Neuronal stem cell (in vitro differentiated cells): ENCODE data around the gene ANGPTL4.
A peak's percentile ranks its signal among the peaks of the same experiment; 100 is the strongest.

ENCODE experiments used
- DNase-seq: peaks from one replicate; pipeline ENCODE4 v3.0.0-alpha.2; 2013; ENCODE audit warnings: low spot score
- H2AFZ ChIP-seq: one replicate; pipeline ENCODE4 v1.6.1; 2013; ENCODE audit warnings: mild to moderate bottlenecking, low read length, inconsistent platforms
- H2AK5ac ChIP-seq: 2 replicates; pipeline ENCODE4 v1.6.1; 2013; ENCODE audit warnings: low read depth, mild to moderate bottlenecking, inconsistent platforms, low read length, moderate library complexity, mixed read lengths
- H2BK120ac ChIP-seq: 2 replicates; pipeline ENCODE4 v1.6.1; 2013; ENCODE audit warnings: low read depth, mild to moderate bottlenecking, inconsistent platforms, low read length, moderate library complexity, mixed read lengths
- H2BK12ac ChIP-seq: one replicate; pipeline ENCODE4 v1.6.1; 2013; ENCODE audit warnings: low read length, inconsistent platforms
- H2BK15ac ChIP-seq: 2 replicates; pipeline ENCODE4 v1.6.1; 2013; ENCODE audit warnings: mild to moderate bottlenecking, low read length, inconsistent platforms, mixed read lengths
- H2BK5ac ChIP-seq: one replicate; pipeline ENCODE4 v1.6.1; 2013; ENCODE audit warnings: inconsistent platforms, mild to moderate bottlenecking, low read length, moderate library complexity
- H3K14ac ChIP-seq: one replicate; pipeline ENCODE4 v1.6.1; 2013; ENCODE audit warnings: low read length, inconsistent platforms
- H3K18ac ChIP-seq: 2 replicates; pipeline ENCODE4 v1.6.1; 2013; ENCODE audit warnings: low read length, inconsistent platforms
- H3K23ac ChIP-seq: 2 replicates; pipeline ENCODE4 v1.6.1; 2013; ENCODE audit warnings: low read depth, mild to moderate bottlenecking, mixed read lengths, low read length, inconsistent platforms; ENCODE audit not compliant: poor library complexity
- H3K27ac ChIP-seq: replicated peaks from 3 replicates; pipeline ENCODE4 v1.5.1; 2013; ENCODE audit warnings: low read length, inconsistent platforms
- H3K27me3 ChIP-seq, 3 experiments: 2 replicates each; pipeline ENCODE4 v1.6.1; 2013; ENCODE audit warnings: low read length in 3 of 3, mild to moderate bottlenecking in 2 of 3, inconsistent platforms in 1 of 3, low read depth in 1 of 3, mixed read lengths in 1 of 3, moderate library complexity in 1 of 3; ENCODE audit not compliant: control insufficient read depth in 3 of 3, insufficient read depth in 3 of 3
- H3K36me3 ChIP-seq, 2 donors: replicated peaks in 1 of 2; 2 replicates each; pipeline ENCODE4 v1.6.1; 2013; ENCODE audit warnings: low read length in 2 of 2; ENCODE audit not compliant: control insufficient read depth in 2 of 2, insufficient read depth in 2 of 2
- H3K4ac ChIP-seq: 2 replicates; pipeline ENCODE4 v1.6.1; 2013; ENCODE audit warnings: inconsistent platforms, mild to moderate bottlenecking, low read length, moderate library complexity
- H3K4me1 ChIP-seq, 2 donors: 1 replicate in 1 of 2; 2 replicates in 1 of 2; pipeline ENCODE4 v1.6.1; 2013; ENCODE audit warnings: low read length in 2 of 2, low read depth in 1 of 2; ENCODE audit not compliant: control insufficient read depth in 2 of 2, insufficient read depth in 1 of 2
- H3K4me2 ChIP-seq: one replicate; pipeline ENCODE4 v1.6.1; 2013; ENCODE audit warnings: mild to moderate bottlenecking, low read length, inconsistent platforms; ENCODE audit not compliant: insufficient read depth, poor library complexity, severe bottlenecking
- H3K4me3 ChIP-seq, 2 donors: 2 replicates each; pipeline ENCODE4 v1.5.1; 2013; ENCODE audit warnings: low read length in 2 of 2, mild to moderate bottlenecking in 2 of 2, inconsistent platforms in 1 of 2, moderate library complexity in 1 of 2
- H3K79me1 ChIP-seq: one replicate; pipeline ENCODE4 v1.6.1; 2013; ENCODE audit warnings: low read depth, mild to moderate bottlenecking, inconsistent platforms, low read length, moderate library complexity
- H3K9ac ChIP-seq: one replicate; pipeline ENCODE4 v1.6.1; 2013; ENCODE audit warnings: mild to moderate bottlenecking, low read depth, low read length, inconsistent platforms; ENCODE audit not compliant: poor library complexity
- H3K9me3 ChIP-seq, 2 donors: replicated peaks in 1 of 2; 2 replicates each; pipeline versions ENCODE3 to v1.6.1; 2013; ENCODE audit warnings: low read length in 2 of 2, mild to moderate bottlenecking in 2 of 2, inconsistent platforms in 1 of 2, low read depth in 1 of 2, mixed read lengths in 1 of 2, moderate library complexity in 1 of 2; ENCODE audit not compliant: control insufficient read depth in 2 of 2, insufficient read depth in 1 of 2
- H4K8ac ChIP-seq: one replicate; pipeline ENCODE4 v1.6.1; 2013; ENCODE audit warnings: low read depth, mild to moderate bottlenecking, inconsistent platforms, low read length, moderate library complexity
- H4K91ac ChIP-seq: one replicate; pipeline ENCODE4 v1.6.1; 2013; ENCODE audit warnings: low read length, low read depth, mild to moderate bottlenecking, inconsistent platforms; ENCODE audit not compliant: poor library complexity
- WGBS, 2 donors: extraction: QIAGEN DNeasy Blood & Tissue Kit; methylation state at CpG; one replicate each; pipeline ENCODE4 v1.1.7; 2013; ENCODE audit warnings: missing lambda C conversion rate in 2 of 2, mixed read lengths in 1 of 2; ENCODE audit not compliant: insufficient read length in 2 of 2, insufficient replicate concordance in 1 of 2; ENCODE audit errors: extremely low coverage in 2 of 2; 5-methylcytosine and 5-hydroxymethylcytosine counted together

The ANGPTL4 gene

GRCh38 chr19:8387688-8388611 is 24.0 kb downstream of the ANGPTL4 start:
- H3K4me1 ChIP-seq: peaks cover 5 to 9% of the 10 kb centered on the region in 2 donors
- H3K4ac ChIP-seq: no peak overlapping the region
- H3K4me3 ChIP-seq: no peak overlapping the region
- DNase-seq: no peak
- no peak overlapping the region for H4K91ac ChIP-seq
- H2BK5ac ChIP-seq: no peak overlapping the region
- no peak overlapping the region for H2BK15ac ChIP-seq
- H3K4me2 ChIP-seq: no peak overlapping the region
- H3K14ac ChIP-seq: no peak overlapping the region
- H2AK5ac ChIP-seq: no peak overlapping the region
- no peaks in the 10 kb centered on the region for H3K27me3 ChIP-seq
- no peak overlapping the region for H3K18ac ChIP-seq
- H3K79me1 ChIP-seq: peaks cover 7% of the 10 kb centered on the region
- no peak overlapping the region for H3K23ac ChIP-seq
- no peak overlapping the region for H3K9ac ChIP-seq
- no peak overlapping the region for H2AFZ ChIP-seq
- H2BK120ac ChIP-seq: no peak overlapping the region
- WGBS, 2 donors: no CpG with 5 or more reads among the region's 16 CpGs
- H3K9me3 ChIP-seq: no peaks in the 10 kb centered on the region
- H3K36me3 ChIP-seq: peaks cover 0 to 9% of the 10 kb centered on the region in 2 donors
- no peak overlapping the region for H3K27ac ChIP-seq
- H4K8ac ChIP-seq: no peak overlapping the region
- no peak overlapping the region for H2BK12ac ChIP-seq

- peaks cover 5 to 9% of the 10 kb centered on the region in 2 donors for H3K4me1 ChIP-seq
- no peak overlapping the region for H3K9ac ChIP-seq
- H3K36me3 ChIP-seq: peaks cover 0 to 15% of the 10 kb centered on the region in 2 donors
- H3K9me3 ChIP-seq: no peaks in the 10 kb centered on the region
- no peak overlapping the region for H3K4me2 ChIP-seq
- H2AK5ac ChIP-seq: no peak overlapping the region
- no peak overlapping the region for H4K8ac ChIP-seq
- H2BK5ac ChIP-seq: no peak overlapping the region
- peaks cover 11% of the 10 kb centered on the region for H3K79me1 ChIP-seq
- no peak overlapping the region for H3K4ac ChIP-seq
- no peak overlapping the region for H2BK12ac ChIP-seq
- no peak overlapping the region for H2BK120ac ChIP-seq
- H2BK15ac ChIP-seq: no peak overlapping the region
- no peak overlapping the region for H3K14ac ChIP-seq
- no peak overlapping the region for H3K18ac ChIP-seq
- H4K91ac ChIP-seq: no peak overlapping the region
- DNase-seq: no peak
- no CpG with 5 or more reads among the region's 2 CpGs for WGBS, 2 donors
- no peak overlapping the region for H3K4me3 ChIP-seq
- no peaks in the 10 kb centered on the region for H3K27me3 ChIP-seq
- H3K23ac ChIP-seq: no peak overlapping the region
- H2AFZ ChIP-seq: no peak overlapping the region
- no peak overlapping the region for H3K27ac ChIP-seq
Measured at GRCh38 chr19:8388612-8388958, 24.6 kb downstream of the ANGPTL4 start.

GRCh38 chr19:8389891-8390616 is 26.1 kb downstream of the ANGPTL4 start, which contains the start of gene RAB11B:
RAB11B (plus strand) TSS chr19:8390360; CDS start chr19:8390417, 57 bp downstream.
- Histone ChIP-seq H4K8ac (peak within 1 kb of the TSS; percentile 99), H2AK5ac (peak within 1 kb of the TSS; percentile 99), H3K23ac (peak within 1 kb of the TSS; percentile 97), H2BK5ac (peak within 1 kb of the TSS; percentile 68), H3K14ac (peak within 1 kb of the TSS; percentile 100), H3K4me1 (peaks cover 5 to 9% of the 10 kb centered on the region in 2 donors), H4K91ac (peak within 1 kb of the TSS; percentile 100), H3K27ac (peak within 1 kb of the TSS; percentile 99), H3K4me3 (peak within 1 kb of the TSS; percentile 71 to 97), H3K9me3 (no peaks in the 10 kb centered on the region), H2BK12ac (peak within 1 kb of the TSS; percentile 80), H2AFZ (peak within 1 kb of the TSS; percentile 86), H3K36me3 (peaks cover 0 to 20% of the 10 kb centered on the region in 2 donors), H3K18ac (peak within 1 kb of the TSS; percentile 100), H3K27me3 (no peaks in the 10 kb centered on the region), H2BK15ac (peak within 1 kb of the TSS; percentile 67), H3K4me2 (peak within 1 kb of the TSS; percentile 68), H3K4ac (peak within 1 kb of the TSS; percentile 100), H3K79me1 (peaks cover 11% of the 10 kb centered on the region), H3K9ac (peak within 1 kb of the TSS; percentile 100), H2BK120ac (peak within 1 kb of the TSS; percentile 99)
- peak; percentile 100 for DNase-seq
- WGBS, 2 donors: no CpG with 5 or more reads among the region's 70 CpGs

- Histone ChIP-seq H3K9me3 (no peaks in the 10 kb centered on the region), H2BK5ac (peak overlapping the region; percentile 68), H3K18ac (peak overlapping the region; percentile 100), H3K27me3 (no peaks in the 10 kb centered on the region), H2BK15ac (peak overlapping the region; percentile 67), H3K4me3 (peak overlapping the region; percentile 71 to 97), H2AK5ac (peak overlapping the region; percentile 99), H3K9ac (peak overlapping the region; percentile 100), H3K4ac (peak overlapping the region; percentile 100), H3K4me2 (peak overlapping the region; percentile 68), H3K79me1 (peaks cover 13% of the 10 kb centered on the region), H3K14ac (peak overlapping the region; percentile 100), H3K4me1 (peaks cover 5 to 9% of the 10 kb centered on the region in 2 donors), H3K27ac (peak overlapping the region; percentile 99), H2AFZ (peak overlapping the region; percentile 86), H4K8ac (peak overlapping the region; percentile 99), H3K23ac (peak overlapping the region; percentile 97), H2BK120ac (peak overlapping the region; percentile 99), H2BK12ac (no peak overlapping the region), H4K91ac (peak overlapping the region; percentile 100), H3K36me3 (peaks cover 0 to 23% of the 10 kb centered on the region in 2 donors)
- DNase-seq: peak; percentile 93
- no CpG with 5 or more reads among the region's 28 CpGs for WGBS, 2 donors
Measured at GRCh38 chr19:8390617-8390981, 26.6 kb downstream of the ANGPTL4 start.
